HG02571 (cell line): ENCODE measurements around the gene GRAMD2A.
"Not testable (repeated sequence)": the region's sequence is repeated elsewhere in the genome, so short reads cannot be mapped to it uniquely, and the experiment has no call there.

ENCODE experiments used
- ATAC-seq: cut with Tn5 transposase; IDR thresholded peaks from one replicate; pipeline ENCODE4 v1.9.1; 2021; ENCODE audit warnings: mild to moderate bottlenecking, moderate library complexity; ENCODE audit not compliant: unreplicated experiment

GRAMD2A gene

DNA sequence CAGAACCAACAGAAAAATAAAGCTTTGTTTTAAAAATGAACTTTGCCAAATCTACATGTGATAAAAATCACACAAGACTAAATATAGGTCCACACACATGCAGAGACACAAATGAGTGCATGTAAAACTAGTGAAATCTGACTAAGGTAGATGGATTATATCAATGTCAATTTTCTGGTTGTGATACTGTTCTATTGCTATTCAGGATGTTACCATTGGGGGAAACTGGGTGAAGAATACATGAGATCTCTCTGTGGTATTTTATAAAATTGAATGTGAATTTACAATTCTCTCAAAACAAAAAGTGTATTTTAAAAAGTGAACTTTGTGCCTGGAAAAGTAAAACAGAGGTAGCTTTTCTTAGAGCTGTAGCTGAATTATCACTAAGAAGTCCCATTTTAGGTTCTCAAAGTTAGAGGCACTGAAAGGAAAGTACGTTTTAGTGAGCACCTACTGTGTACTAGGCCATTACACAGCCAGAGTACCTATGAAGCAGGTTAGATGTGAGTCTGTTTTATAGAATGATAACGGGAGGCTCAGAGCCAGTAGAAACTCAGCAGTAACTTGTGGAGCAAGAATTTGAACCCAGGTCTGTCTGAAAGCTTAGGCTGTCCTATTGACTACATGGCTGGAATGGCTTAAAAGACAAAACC lies 8.2 kb downstream of the GRAMD2A start:
- ATAC-seq, result no peak

DNA sequence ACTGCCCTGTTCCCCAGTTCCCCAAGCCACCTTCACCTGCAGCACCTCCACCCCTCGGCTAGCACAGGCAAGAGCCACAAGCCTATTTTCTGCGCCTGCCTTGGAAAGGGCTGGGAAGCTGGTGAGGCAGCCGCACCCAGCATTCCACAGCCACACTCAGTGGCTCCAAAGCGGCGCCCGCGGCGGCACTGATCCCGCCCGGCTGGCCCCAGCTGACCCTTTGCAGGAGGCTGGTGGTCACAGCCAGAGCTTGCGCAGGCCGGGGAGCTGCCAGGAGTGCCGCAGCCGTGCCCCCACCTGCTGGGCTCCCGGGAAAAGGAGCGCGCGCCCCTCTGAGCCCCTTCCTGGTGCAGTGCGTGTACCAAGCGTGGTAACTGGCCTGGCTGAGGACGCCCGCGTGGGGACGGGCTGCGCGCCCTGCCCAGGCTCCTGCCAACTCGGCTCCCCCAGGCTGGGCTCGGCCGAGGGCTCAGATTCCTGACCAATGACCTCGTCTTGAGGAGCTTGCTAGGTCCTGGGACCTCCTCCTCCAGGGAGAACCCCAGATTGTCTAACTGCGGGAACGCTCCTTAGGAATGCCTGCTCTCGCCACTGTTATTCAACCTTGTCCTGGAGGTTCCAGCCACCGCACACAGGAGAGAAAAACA lies 13.3 kb downstream of the GRAMD2A start:
- ATAC-seq, result no peak

GRCh38 chr15:72183781-72184164 lies 13.8 kb downstream of the GRAMD2A start:
- ATAC-seq, result no peak

DNA sequence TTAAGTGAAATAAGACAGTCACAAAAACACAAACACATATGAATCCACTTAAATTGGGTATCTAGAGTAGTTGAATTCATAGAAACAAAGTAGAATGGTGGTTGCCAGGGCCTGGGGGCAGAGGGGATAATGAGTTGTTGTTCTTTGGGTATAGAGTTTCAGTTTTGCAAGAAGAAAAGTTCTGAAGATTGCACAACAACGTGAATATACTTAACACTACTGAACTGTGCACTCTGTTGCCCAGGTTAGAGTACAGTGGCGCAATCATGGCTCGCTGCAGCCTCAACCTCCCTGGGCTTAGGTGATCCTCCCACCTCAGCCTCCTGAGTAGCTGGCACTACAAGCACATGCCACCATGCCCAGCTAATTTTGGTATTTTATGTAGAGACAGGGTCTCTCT lies 14.9 kb downstream of the GRAMD2A start:
- no peak for ATAC-seq

DNA sequence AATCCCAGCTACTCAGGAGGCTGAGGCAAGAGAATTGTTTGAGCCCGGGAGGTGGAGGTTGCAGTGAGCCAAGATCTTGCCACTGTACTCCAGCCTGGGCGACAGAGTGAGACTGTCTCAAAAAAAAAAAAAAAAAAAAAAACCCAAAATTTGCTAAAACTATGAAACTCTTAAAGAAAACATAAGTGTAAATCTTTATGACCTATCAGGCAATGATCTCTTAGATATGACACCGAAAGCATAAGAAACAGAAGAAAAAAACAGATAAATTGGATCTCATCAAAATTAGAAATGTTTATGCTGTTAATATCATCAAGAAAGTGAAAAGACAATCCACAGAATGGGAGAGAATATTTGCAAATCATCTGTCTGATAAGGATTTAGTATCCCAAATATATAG lies 15.3 kb downstream of the GRAMD2A start:
- ATAC-seq, result no peak

GRCh38 chr15:72180761-72181324 lies 16.7 kb downstream of the GRAMD2A start:
- no peak for ATAC-seq

GRCh38 chr15:72179950-72180581 lies 17.5 kb downstream of the GRAMD2A start:
- ATAC-seq, result no peak

DNA sequence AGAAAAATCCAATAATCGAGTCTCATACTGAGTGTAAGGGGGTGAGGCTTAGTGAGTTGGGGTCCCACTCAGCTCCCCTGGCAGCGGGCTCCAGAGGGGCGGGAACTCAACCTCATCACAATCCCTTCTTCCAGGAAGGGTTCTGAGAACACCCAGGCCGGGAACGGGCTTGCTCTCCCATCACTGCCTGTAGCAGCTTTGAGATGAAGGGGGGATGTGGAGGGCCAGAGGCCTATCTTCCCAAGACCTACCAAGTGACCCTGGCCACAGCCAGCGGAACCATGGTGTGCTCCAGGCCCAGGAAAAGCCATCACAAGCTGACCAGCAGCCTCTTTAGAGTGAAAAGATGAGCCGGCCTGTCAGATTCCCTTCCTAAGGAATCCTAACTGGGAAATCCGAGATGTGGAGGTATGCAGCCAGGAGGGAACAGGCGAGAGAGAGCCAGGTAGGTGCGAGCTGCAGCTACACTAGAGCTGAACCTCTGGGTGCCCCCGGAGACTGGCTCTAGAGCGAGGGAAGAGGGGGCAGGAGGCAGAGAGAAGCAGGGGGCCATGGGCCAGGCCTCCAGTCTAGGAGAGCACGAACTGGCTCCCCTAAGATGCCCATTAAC lies 18.5 kb downstream of the GRAMD2A start:
- ATAC-seq, result no peak

DNA sequence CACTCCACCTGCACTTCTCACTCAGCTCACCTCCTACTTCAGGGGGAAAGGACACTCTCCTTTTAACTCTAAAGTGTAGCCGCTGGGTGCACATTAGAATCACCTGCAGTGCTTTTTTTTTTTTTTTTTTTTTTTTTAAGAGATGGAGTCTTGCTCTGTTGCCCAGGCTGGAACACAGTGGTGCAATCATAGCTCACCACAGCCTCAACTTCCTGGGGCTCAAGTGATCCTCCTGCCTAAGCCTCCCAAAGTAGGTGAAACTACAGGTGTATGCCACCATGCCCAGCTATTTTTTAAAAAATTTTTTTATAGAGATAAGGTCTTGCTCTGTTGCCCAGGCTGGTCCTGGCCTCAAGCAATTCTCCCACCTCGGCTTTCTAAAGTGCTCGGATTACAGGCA lies 20.8 kb downstream of the GRAMD2A start:
- no peak for ATAC-seq

DNA sequence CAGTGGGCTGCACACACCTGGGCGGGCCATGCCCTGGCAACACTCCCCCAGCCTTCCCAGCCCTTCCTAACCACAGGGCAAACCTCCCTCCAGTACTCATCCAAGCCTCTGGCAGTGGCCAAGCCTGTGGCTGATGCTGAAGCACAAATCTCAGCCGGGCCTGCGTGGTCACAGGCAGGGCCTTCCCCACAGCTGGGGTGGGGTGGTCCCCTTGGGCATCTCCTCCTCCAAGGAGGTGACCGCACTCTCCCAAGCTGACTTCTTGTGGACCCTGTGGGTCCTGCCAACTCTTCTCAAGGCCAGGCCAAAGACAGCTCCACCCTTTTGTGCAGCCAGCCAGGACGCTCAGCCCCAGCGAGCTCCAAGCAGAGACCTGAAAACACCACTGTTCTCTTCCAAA lies 21.4 kb downstream of the GRAMD2A start:
- ATAC-seq, result no peak

- no peak for ATAC-seq
Observed at GRCh38 chr15:72175186-72176044, 22.2 kb downstream of the GRAMD2A start.

DNA sequence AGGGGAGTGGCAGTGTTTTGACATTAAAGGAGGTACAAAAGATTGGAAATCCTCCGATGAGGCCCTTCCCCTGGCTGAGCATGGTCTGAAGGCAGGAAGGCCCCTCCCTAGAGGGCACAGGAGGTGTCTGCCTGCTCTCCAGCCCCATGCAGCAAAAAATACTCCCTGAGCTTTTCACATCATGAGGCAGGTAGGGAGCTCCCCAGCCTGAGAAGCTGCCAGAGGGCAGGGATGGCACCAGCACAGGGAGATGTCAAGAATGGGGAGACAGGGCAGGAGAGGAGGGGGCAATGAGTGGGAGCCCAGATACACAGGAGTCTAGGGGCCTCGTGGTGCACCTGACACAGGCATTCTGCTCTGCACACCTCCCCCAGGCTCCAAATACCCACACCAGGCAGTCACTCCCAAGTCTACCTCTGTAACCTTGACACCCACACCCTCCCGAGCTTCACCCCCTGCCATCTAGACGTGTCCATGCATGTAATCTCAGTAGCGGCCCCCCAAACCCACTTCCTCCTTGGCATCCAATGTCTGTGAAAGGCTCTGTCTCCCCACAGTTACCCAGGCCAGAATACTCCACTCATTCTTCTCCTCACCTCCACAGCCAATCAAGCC lies 22.9 kb downstream of the GRAMD2A start:
- no peak for ATAC-seq

DNA sequence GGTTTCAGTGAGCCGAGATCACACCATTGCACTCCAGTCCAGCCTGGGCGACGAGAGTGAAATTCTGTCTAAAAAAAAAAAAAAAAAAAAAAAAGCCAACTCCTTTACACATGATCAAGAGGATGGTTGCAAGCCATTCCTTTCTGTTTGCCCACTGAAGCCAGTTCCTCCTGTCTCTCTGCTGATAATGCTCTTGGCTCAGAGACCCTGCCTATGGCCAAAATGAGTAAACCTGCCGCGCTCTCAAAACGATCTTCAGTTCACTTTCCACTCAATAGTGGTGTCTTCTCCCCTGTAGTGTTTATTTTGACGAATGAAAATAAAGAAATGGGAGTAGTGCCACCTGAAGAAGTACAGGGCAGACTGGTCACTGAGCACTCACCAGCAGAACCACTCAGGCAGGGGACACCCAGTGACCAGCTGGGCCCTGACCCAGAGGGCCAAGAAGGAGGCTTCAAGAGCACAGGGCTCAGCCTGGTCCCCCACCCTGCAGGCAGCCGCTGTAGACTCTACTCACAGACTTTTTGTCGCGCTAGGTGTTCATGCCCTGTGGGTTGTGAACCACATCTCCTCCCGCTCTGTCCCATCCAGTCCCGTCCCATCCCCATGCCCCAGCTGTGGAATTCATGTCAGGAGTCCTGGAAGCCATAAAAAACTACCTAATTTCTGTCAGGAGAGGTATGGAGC lies 23.6 kb downstream of the GRAMD2A start:
- no peak for ATAC-seq

- no peak for ATAC-seq
Observed at GRCh38 chr15:72173401-72173800, 24.2 kb downstream of the GRAMD2A start.

DNA sequence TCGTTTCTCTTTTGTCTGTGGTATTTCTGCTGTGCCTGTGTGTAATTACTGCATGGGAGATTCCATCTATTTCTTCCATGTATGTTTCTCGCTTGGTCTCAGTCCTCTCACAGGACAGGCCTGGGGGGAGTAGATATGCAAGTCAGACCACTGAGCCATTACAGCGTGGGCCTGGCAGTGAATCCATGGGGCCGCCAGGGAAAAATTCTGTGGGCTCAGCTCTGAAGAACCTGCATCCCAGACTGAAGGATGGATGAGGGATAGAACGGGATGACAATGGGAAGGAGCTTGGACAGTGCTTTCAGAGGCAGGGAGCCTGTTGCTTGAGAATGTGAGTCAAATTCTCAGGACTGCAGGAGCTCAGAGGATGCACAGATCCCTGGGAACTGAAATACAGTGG lies 24.8 kb downstream of the GRAMD2A start:
- ATAC-seq, result no peak

- not testable (repeated sequence) for ATAC-seq
Observed at GRCh38 chr15:72171978-72172377, 25.6 kb downstream of the GRAMD2A start.

DNA sequence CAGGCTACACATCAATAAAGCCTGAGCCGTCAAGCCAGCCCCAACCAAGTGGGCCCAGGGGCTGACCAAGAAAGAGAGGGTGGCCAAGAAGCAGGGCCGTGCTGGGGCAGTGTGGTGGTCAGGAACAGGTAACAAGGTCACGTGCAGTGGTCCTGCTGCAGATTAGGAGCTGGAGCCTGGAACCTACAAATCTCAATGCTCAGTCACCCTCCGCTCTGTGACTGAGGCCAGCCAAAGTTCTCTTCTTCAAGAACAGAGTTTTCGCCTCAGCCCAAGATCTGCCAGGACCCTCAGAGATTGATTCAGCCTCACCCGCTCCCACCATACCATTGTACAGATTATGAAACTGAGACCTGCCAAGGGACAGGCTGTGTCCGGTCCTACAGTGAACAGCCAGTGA lies 26.9 kb downstream of the GRAMD2A start:
- ATAC-seq, result no peak

GRCh38 chr15:72169921-72170611 lies 27.5 kb downstream of the GRAMD2A start:
- ATAC-seq, result no peak

DNA sequence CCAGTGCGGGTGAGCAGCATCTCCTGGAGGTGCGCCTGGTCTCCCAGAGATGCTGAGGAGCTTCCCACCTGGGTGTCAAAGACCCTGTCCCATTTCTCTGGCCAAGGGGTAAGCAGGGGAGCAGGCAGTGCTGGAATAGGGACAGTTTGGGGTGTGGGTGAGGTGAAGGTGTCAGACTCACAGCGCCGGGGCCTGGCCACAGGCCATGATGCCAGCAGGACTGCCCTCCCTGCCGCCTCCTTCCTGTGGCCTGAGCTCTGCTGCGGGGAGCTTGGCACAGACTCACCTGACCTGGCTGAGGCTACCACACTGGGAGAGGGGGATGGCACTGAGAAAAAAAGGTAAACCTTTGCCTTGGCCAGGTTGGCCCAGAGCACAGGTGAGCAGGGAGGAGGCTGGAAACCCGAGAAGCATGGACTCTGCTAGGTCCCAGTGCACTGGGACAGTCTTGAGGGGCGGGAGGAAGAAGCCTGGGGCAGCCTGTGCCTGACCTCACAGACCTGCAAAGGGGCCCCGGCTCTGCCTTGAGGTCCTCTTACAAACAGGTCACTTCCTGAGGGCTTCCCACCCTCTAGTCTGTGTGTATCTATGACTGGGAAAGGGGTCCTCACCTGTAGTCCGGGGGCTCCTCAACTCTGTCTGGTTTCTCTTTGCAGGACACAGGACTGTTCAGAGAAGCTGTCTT lies 28.2 kb downstream of the GRAMD2A start:
- ATAC-seq, result no peak
